ENCODE data around the gene CCDC150.
"Not testable (repeated sequence)": the region's sequence is repeated elsewhere in the genome, so short reads cannot be mapped to it uniquely, and the experiment has no call there.

Gene CCDC150

DNA sequence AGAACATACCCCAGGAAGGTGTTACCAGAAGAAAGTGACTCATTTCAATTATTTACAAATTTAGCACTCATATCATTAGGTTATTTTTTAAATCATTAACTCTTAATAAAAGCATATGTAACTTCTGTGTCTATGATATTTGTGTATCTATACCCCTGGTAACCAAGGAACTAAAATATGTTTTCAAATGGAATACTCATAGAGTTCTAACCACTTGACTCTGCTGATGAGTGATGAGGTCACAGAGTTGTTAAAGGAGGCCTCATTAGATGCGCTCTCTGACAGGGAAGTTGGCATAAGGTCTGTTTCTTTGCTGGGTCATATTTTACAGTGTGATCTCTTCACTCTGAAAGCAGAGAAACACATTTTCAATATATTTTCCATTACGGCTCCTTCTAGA, 73.4 kb downstream of the CCDC150 start:
- no peak for DNase-seq (ENCODE audit: low read depth in 2 of 2)

DNA sequence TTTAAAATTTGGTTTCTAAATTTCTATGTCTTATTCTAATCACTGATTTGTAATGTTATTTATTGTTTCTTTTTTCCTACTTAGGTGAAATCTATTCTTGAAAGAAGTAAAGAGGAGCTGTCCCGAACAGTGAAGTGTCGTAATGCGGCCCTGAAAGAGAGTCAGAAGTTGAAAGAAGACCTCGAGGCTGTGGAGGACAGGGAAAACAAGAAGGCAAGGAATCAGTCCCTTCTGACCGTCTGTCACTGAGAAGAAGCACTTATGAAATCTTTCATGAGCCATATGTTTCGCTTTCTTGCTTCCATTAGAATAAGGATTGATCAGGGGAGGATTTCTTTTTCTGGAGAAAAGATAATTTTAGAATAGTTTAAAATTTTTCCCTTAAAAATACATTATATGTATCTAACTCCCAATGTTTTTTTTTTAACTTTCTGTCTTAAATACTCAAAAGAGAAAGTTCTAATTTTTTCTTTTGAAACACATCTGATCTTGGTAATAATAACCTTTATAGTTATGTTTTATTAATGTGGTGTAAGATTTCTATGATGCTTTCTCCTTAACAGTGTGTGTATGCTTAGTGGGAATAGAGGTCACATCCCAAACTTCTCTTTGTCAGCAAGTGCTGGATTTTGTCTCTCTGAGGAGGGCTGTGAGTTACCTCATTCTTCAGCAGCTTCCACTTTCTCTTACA, 79.0 kb downstream of the CCDC150 start:
- no peak for DNase-seq (ENCODE audit: low read depth in 2 of 2)

DNA sequence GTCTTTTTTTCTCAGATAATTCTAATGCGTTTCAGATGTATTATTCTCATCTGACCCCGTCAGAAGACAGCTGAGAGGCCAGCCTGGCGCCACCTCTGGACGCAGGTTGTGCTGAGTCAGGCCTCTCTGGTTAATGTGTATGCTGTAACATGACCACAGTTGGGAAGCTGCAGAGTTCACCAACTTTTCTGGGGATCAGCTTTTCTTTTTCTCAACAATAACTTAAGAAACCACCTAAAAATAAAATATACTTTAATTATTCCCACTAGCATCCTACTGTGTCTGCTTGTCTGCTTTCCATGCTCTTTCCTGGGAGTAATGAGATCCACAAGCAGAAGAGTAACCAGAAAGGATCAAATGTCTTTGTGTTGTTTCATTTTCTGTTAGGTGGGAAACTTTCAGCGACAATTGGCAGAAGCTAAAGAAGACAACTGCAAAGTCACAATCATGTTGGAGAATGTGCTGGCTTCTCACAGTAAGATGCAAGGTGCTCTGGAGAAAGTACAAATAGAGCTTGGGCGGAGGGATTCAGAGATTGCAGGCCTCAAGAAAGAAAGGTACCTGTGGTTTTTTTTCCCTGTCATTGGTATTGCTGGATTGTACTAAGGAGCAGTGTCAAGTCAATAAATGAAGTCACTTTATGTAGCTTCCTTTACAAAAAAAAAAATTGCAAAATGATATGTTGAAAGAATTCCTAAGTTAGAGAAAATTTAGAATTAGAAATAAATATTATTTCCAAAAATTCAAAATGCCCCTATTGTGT, 79.8 kb downstream of the CCDC150 start:
- no peak for DNase-seq (ENCODE audit: low read depth in 2 of 2)

DNA sequence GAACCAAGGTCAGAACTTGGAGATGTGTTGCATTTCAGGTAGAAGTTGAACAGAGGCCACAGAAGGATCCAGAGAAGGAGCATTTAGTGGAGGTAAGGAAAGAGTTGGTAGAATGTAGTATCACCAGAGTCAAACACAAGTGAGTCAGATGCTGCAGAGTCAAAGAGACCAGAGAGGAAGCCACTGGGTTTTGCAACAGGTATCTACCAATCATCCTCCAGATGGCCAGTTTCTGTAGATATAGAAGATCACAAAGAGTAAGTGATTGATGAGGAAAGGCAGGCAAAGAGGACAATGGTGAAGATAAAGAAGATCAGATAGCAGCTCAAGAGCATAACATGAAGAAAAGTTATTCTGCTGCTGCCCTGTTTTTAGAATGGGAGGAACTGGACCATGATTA, 84.1 kb downstream of the CCDC150 start:
- no peak for DNase-seq (ENCODE audit: low read depth in 2 of 2)

DNA sequence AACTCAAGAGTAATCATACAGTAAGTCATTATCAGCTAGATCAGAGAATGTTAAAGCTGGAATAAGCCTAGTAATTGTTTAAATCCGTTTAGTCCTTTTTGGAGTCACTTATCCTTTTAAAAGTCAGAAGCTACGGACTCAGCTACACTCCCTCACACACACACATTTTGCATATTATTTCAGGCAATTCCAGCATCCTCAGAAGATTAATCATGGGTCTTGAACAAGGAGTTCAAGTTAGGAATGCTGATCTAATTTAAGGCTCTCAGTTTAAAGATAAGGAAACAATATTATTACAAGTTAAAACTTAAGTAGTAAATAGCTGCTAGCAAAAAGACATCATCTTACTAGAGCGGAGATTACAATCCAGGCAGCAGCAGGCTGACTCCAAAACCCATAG, 85.7 kb downstream of the CCDC150 start:
- no peak for DNase-seq (ENCODE audit: low read depth in 2 of 2)

DNA sequence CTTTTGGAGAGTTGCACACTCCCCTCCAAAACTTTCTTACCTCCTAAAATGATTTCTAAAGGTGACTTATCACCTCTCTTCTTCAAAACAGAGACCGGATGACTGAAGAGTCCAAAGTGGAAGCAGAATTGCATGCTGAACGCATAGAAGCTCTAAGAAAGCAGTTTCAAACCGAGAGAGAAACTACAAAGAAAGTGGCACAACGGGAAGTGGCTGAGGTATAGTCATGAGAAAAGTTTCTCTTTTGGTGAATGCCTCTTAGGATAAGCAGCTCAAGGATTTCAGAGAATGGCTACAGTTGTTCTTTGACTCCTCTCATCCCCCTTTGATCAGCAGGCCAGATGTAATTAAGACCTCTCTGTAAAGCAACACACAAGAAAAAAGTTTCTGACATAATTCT, 86.4 kb downstream of the CCDC150 start:
- DNase-seq (ENCODE audit: low read depth in 2 of 2): no peak

DNA sequence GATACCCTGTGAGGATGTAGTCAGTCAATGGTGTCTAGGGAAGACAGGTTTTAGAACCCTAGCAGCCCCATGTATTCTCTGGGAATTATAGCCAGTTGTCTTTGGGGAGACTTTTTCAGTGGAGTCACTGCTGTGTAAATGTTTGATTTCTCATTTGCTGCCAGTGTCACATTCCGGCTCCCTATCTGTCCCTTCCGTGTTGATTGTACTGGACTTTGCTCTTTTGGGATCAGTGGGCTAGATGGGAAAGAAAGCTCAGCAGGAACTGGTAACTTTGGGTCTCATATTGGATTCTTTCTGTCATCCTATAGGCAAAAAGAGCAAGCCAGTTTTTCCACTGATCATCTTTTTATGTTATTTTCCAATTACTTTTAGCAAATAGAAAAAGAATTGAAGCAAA, 89.9 kb downstream of the CCDC150 start:
- no peak for DNase-seq (ENCODE audit: low read depth in 2 of 2)

DNA sequence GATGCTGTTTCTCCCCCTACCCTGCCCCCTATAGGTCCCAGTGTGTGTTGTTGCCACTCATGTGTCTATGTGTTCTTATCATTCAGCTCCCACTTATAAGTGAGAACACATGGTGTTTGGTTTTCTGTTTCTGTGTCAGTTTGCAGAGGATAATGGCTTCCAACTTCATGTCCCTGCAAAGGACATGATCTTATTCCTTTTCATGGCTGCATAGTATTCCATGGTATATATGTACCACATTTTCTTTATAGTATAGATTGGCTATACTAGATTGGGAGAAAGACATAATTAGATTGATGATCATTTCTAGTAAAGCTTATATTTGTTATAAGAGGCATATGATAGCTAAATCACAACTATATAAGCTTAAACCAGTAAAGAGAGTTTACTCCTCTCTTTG, 97.1 kb downstream of the CCDC150 start:
- not testable (repeated sequence) for DNase-seq (ENCODE audit: low read depth in 2 of 2)

DNA sequence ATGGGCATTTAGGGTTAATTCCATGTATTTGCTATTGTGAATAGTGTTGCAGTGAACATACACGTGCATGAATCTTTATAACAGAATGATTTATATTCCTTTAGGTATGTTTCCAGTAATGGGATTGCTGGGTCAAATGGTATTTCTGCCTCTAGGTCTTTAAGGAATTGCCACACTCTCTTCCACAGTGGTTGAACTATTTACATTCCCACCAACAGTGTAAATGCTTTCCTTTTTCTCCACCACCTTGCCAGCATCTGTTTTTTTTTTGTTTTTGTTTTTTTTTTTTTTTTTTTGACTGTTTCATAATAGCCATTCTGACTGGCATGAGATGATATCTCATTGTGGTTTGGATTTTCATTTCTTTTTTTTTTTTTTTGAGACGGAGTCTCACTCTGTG, 97.5 kb downstream of the CCDC150 start:
- no peak for DNase-seq (ENCODE audit: low read depth in 2 of 2)

DNA sequence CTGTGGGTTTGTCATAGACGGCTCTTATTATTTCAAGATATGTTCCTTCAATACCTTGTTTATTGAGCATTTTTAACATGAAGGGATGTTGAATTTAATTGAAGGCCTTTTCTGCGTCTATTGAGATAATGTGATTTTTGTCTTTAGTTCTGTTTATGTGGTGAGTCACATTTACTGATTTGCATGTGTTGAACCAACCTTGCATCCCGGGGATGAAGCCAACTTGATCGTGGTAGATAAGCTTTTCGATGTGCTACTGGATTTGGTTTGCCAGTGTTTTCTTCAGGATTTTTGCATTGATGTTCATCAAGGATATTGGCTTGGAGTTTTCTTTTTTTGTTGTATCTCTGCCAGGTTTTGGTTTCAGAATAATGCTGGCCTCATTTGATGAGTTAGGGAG, 99.5 kb downstream of the CCDC150 start:
- DNase-seq (ENCODE audit: low read depth in 2 of 2): no peak

DNA sequence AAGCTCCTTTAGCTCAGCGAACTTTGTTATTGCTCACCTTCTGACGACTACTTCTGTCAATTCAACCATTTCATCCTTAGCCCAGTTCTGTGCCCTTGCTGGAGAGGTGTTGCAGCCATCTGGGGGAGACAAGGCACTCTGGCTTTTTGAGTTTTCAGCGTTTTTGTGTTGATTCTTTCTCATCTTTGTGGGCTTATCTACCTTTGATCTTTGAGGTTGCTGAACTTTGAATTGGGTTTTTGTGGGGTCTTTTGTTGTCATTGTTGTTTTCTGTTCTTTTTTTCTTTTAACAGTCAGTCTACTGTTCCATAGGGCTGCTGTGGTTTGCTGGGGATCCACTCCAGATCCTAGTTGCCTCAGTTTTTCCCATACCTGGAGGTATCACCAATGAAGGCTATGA, 102.7 kb downstream of the CCDC150 start:
- no peak for DNase-seq (ENCODE audit: low read depth in 2 of 2)

DNA sequence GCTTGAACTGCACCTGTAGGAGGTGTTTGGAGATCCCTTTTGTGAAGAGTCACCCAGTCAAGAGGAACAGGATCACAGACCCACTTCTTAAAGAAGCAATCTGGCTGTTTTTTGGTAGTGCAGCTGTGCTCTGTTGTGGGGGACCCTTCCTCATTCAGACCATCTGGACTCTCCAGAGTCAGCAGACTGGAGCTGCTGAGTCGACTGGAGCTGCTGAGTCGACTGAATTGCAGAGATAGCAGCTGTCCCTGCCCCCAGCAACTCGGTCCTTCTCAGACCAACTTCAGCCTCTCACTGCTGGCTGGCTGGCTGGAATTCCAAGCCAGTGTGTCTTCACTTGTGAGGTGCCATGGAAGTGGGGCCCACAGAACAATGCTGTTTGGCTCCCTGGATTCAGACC, 103.2 kb downstream of the CCDC150 start:
- DNase-seq (ENCODE audit: low read depth in 2 of 2): no peak

DNA sequence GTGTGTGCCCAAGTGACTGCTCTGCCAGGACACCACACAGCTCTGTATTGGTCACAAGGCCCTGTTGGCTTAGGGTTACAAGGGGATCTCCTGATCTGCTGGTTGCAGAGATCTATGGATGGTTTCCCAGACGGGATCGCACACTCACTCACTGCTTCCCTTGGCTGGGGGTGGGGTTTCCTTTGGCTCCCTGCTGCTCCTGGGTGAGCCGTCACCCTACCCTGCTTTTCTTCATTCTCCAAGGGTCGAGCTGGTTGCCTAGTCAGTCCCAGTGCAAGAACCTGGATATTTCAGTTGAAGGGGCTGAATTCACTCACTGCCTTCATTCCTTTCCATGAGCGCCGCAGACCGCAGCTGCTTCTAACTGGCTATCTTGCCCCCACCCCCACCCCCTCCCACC, 103.7 kb downstream of the CCDC150 start:
- no peak for DNase-seq (ENCODE audit: low read depth in 2 of 2)

DNA sequence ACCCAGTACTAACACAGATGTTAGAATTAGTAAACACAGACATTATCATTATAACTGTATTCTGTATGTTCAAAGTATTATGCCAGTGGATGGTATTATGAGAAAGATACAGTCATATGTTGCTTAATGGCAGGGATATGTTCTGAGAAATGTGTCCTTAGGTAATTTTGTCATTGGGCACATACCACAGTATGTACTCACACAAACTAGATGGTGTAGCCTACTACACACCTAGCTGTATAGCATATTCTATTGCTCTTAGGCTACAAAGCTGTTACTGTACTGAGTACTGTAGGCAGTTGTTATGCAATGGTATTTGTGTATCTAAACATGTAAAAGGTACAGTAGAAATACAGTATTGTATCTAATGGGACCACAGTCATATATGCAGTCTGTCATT, 106.2 kb downstream of the CCDC150 start:
- no peak for DNase-seq (ENCODE audit: low read depth in 2 of 2)

DNA sequence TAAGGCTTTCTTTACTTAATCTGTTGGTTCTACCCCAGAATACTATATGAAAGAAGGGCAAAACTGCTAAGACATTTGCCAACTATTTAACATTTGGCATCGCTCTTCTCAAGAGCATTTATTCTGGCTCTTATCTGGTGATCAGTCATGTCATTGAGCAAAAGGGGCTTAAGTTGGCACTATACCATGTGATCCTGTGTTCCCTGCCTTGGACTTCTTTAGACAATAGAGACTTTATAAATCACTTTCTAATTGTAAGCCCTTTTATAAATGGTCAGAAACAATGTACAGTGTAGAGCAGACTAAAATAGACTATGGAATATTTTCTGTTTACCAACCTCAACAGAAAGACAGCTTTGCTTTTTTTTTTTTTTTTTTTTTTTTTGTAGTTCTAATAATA, 107.9 kb downstream of the CCDC150 start:
- DNase-seq (ENCODE audit: low read depth in 2 of 2): no peak

DNA sequence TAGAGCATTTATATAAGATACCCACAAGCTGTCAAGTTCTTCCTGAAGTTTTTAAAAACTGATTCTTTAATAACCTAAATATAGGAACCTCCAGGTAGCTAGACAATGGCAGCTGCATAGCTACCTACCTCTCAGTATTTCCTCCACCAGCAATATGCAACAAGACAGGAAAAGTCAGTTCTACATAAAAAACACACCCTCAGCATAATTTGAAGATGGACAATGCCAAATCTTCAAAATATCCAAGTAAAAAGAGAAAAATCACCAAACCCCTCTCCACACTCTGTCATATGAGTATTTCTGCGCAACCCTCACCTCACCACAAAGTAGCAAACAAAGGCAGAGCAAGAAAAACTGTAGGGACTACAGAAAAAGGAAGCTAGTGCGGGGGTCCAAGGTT, 108.6 kb downstream of the CCDC150 start:
- DNase-seq (ENCODE audit: low read depth in 2 of 2): no peak

DNA sequence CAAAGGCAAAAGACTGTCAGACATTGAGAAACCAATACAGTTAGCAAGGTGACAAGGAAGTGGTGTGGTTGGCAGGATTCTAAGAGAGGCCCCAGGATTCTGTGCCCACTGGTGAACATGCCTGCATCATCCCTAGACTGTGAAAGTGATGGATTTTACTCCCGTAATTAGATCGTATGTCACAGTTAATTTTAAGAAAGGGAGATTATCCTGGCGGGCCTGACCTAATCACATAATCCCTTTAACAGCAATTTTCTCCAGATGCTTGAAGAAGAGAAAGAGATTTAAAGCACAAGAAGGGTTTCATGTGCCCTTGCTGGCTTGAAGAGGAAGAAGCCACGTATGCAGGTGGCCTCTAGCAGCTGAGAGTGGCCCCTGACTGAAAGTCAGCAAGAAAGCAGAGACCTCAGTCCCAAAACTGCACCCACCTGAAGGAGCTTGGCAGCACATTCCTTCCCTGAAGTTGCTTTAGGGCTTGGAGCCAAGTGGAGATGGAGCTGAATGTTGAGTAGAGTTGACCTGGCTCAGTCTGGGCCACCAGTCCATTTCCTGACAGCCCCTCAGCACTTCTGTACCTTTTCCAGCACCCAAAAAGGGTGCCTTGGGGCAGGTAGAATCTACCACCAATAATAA, 110.9 kb downstream of the CCDC150 start:
- DNase-seq (ENCODE audit: low read depth in 2 of 2): no peak

DNA sequence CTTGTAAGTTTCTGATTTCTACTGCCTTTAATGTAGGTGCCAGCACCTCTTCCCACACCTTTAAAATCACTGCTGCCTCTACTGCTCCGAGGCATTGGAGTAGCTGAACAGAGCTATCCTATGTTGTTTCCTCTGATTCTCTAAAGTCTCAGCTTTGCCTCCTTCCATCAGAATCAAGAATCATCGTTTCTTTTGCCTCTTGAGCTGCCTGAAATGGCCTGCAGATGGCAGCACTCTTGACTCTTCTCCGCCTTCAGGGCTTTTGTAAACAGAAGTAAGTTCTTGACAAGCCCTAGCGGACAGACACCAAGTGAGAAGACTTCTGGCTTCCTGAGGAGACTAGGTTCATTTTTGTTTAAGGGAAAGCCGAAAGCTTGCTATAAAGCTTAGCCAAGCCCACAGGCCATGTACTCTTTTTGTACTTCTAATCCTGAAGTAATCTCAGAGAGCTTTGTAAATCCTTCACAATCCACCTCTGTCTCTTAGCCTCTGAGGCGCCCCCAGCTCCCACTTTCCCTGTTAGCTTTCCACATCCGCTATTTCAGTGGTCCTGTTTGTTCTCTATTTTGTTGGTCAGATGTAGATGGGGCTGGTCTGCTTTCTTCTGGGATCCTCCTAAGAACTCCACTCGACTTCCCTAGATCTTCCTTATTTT, 111.6 kb downstream of the CCDC150 start:
- peak; percentile 23 to 36 for DNase-seq (ENCODE audit: low read depth in 2 of 2)

DNA sequence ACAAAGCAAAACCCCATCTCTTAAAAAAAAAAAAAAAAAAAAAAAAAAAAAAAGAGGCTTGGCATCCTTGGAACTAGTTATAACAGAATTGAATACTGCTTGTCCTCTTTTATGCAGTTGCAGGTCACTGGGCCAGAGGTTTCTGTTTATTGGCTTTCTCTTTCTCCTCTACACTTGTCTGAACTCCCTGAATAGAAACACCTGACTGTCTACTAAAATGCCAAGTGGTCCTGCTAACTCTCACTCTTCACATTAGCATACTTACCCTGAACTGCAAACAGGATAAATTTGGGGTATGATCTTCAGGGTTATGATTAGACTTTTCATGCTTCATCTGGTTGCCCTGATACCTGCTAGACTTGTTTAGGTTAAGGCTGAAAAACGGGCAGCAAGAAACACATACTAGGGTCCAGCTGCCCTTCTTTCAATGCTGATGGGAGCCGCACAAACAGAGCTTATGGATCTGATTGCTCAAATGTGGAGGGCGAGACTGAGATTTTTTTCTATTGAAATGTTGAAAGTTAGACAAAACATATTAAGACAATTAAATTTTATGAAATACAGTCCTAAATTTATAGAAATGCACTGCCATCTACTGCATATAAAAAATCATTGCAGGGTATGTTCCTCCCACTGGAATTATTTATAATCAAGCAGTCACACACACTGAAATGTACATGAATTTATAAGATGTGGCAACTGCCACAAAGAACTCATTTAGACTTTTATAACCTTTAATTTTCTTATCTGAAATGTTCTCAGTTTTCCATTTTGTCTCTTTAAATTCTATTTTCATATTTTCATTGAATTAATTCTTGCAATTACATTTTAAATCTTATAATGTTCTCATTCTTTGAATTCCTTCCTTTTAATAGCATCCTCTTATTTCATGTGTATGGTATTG, 119.2 kb downstream of the CCDC150 start:
- no peak for DNase-seq (ENCODE audit: low read depth in 2 of 2)

DNA sequence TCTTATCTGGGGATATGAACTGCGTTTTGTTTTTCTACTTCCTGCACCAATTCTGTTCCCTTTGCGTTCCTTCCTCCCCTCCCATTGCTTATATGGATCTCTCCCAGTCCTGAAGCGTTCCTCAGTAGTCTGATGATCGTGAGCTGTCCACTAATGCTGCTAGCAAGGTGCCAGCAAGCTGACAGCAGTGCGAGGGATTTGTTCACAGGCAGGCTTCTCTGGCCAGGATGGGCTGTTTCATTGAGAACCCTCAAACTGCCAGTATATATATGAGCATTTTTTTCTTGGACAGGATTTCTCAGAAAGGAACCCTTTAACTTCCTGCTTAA, 119.8 kb downstream of the CCDC150 start:
- no peak for DNase-seq (ENCODE audit: low read depth in 2 of 2)

DNA sequence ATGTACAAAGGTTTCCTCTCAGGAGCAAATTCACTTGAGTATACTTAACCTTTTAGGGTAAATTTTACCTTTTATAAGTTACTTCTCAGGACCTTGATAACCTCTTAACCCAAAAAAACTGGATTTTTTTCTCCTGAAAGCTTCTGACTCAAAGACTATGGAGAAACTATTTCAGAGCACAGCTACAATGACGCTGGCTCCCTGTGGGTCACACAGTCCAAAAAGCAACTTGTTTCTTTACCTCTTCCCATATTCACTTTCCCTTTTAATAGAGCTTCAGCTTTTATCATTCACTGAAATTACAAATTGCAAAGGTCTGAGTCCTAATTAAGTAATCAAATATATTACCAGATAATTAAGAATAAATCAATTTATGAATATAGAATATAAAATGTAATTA, 127.6 kb downstream of the CCDC150 start:
- DNase-seq (ENCODE audit: low read depth in 2 of 2): no peak
